Mucosa of descending colon (tissue), 3 donors: Measurements from ENCODE around the gene HNRNPA3. TPM values are rescaled to one million over a fixed set of nuclear protein-coding genes. Genes with fewer than 3 reads are reported as not detected.
"Not testable (repeated sequence)": the region's sequence is repeated elsewhere in the genome, so short reads cannot be mapped to it uniquely, and the experiment has no call there.

Experiments used
- ATAC-seq: fragments of 200-7000 bp; cut with Tn5 transposase; one replicate; pipeline ENCODE4 v1.9.1; 2020; ENCODE audit warnings: mild to moderate bottlenecking, moderate library complexity
- DNase-seq, 3 donors: peaks; one replicate each; pipeline ENCODE4 v3.0.0-alpha.2; 2020
- H3K36me3 ChIP-seq: fragments of 200-600 bp; one replicate; pipeline ENCODE4 v1.8.0; 2021; ENCODE audit warnings: low read depth, mild to moderate bottlenecking
- H3K4me1 ChIP-seq: fragments of 200-600 bp; one replicate; pipeline ENCODE4 v1.8.0; 2021; ENCODE audit warnings: low read depth, mild to moderate bottlenecking
- H3K4me3 ChIP-seq: fragments of 200-600 bp; one replicate; pipeline ENCODE4 v1.8.0; 2021; ENCODE audit warnings: mild to moderate bottlenecking
- H3K9me3 ChIP-seq: fragments of 200-600 bp; one replicate; pipeline ENCODE4 v1.8.0; 2021; ENCODE audit warnings: mild to moderate bottlenecking
- CTCF ChIP-seq: fragments of 200-600 bp; IDR thresholded peaks from one replicate; pipeline ENCODE4 v1.8.0; 2022; ENCODE audit warnings: antibody characterized with exemption, mild to moderate bottlenecking
- intact Hi-C, 2 donors: fragments of 100-400 bp; cut with DNase I in 1 of 2; cut with micrococcal nuclease in 1 of 2; formaldehyde crosslinking; loops; one replicate each; pipeline versions ENCODE4 v1.11.0 to v1.11.1; 2022; cut with DNase I, micrococcal nuclease
- total RNA-seq, 3 donors: library from RNA; stranded (reverse); fragmentation: NEBNext Ultra II Directional in 2 of 3; extraction: Animal tissue kit (Norgen Biotek cat#: 25700) in 2 of 3; gene quantifications; one replicate each; pipeline versions ENCODE4 v1.2.1 to v1.2.4, GENCODE V29; 2021 to 2023
- donor health status: DM: no; HTN: no; CAD: no; lungs with moderate emphysema.
- donor health status: DM: no; HTN: no; CAD: no.
- donor health status: DM: no; HTN: yes; CAD: no.

The HNRNPA3 gene
- total RNA-seq, 3 donors from 2014 or later: 133 to 169 (median 151) TPM

GRCh38 chr2:177211169-177211568, 1.4 kb upstream of the HNRNPA3 start:
- DNase-seq: no peak

GRCh38 chr2:177211576-177212105, 953 bp upstream of the HNRNPA3 start:
- DNase-seq: no peak
- TF ChIP-seq CTCF: no peak
- peak overlapping the region; percentile 69 for H3K4me3 ChIP-seq
- intact Hi-C loops: loop anchor here in 1 of 2 donors (10.0 kb wide), 1 partner anchor 53 kb away; the partner anchor contains the start of gene NFE2L2
- no peak for ATAC-seq
- H3K9me3 ChIP-seq: no peaks in the 10 kb centered on the region
- peaks cover 32% of the 10 kb centered on the region for H3K4me1 ChIP-seq
- H3K36me3 ChIP-seq: peaks cover 6% of the 10 kb centered on the region

More at GRCh38 chr2:177211169-177211568, 1.4 kb upstream of the HNRNPA3 start:
- Histone ChIP-seq H3K4me1 (peaks cover 28% of the 10 kb centered on the region), H3K4me3 (no peak overlapping the region), H3K36me3 (peaks cover 1% of the 10 kb centered on the region), H3K9me3 (no peaks in the 10 kb centered on the region)
- intact Hi-C loops: loop anchor here in 1 of 2 donors (10.0 kb wide), 1 partner anchor 54 kb away; the partner anchor contains the start of gene NFE2L2
- ATAC-seq: no peak
- TF ChIP-seq CTCF: no peak

DNA sequence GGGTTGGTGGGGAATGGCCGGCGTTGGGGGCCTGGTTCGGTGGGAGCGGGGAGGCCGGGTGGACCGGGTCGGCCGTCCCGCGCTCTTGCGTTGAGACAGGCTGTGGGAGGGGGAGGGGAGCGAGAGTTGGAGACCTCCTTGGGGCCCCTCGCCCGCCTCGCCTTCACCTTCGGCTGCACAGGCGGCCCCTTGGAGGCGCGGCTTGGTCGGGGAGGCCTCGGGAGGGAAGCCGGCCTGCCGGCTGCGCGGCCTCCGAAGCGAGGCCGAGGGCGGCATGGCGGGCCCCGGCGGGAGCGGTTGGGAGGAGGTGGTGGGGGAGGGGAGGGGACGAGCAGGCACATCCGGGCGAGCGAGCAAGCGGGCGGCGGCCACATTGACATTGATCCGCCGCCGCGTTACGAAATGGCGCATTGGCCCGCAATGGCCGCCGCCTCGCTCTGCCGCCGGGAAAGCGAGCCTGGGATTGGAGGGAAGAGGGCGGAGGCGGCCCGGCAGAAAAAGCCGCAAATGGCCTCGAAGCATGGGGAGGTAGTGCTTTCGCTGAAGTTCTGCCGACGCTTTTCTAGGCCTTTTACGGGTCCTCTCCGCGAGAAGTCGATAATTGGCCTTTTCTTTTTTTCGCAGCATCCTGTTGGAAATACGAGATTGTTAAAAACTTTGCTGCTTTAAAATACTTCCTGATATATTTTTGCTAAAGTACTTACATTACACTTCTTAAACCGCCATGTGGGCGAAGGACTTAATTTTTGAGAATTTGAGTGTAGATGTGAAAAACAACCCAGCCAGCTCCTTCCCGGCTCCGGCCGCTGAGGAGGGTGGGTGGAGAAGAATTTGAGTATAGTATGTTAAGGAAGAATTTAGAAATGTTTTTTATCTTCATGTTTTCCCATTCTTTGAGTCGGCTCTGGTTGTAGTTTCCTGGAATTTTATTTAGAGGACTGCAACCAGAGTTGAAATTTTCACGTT, 580 bp downstream of the HNRNPA3 start:
- Histone ChIP-seq H3K9me3 (no peaks in the 10 kb centered on the region), H3K36me3 (peaks cover 14% of the 10 kb centered on the region), H3K4me1 (peaks cover 39% of the 10 kb centered on the region), H3K4me3 (peak overlapping the region; percentile 69)
- intact Hi-C loops: loop anchor here in 1 of 2 donors (10.0 kb wide), 1 partner anchor 52 kb away; the partner anchor contains the start of gene NFE2L2
- ATAC-seq (peak; percentile 86), DNase-seq (peak; percentile 93 to 97 (median 95))
- TF ChIP-seq CTCF: no peak

DNA sequence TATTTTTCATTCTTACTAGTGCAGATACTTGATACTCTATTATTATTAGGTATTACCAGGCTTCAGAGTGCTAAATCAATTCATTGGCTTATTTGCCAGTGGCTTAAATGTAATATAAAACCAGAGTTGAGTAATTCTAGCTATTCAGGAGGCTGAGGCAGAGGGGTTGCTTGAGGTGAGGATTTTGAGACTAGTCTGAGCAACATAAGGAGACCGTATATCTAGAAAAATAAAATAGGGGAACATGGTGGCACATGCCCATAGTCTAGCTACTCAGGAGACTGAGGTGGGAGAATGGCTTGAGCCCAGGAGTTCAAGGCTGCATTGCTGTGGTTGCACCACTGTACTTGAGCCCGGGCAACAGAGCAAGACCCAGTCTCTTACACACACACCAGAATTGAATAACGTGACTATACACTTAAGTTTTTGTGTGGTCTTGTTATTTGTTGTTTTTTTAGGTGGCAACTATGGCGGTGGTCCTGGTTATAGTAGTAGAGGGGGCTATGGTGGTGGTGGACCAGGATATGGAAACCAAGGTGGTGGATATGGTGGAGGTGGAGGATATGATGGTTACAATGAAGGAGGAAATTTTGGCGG, 4.8 kb downstream of the HNRNPA3 start:
- DNase-seq (no peak), ATAC-seq (no peak)
- peaks cover 23% of the 10 kb centered on the region for H3K36me3 ChIP-seq
- TF ChIP-seq CTCF: no peak
- H3K4me3 ChIP-seq: no peak overlapping the region
- H3K4me1 ChIP-seq: peaks cover 44% of the 10 kb centered on the region
- H3K9me3 ChIP-seq: no peaks in the 10 kb centered on the region
- intact Hi-C loops: loop anchor here in 1 of 2 donors (10.0 kb wide), 1 partner anchor 47 kb away; the partner anchor contains the start of gene NFE2L2

DNA sequence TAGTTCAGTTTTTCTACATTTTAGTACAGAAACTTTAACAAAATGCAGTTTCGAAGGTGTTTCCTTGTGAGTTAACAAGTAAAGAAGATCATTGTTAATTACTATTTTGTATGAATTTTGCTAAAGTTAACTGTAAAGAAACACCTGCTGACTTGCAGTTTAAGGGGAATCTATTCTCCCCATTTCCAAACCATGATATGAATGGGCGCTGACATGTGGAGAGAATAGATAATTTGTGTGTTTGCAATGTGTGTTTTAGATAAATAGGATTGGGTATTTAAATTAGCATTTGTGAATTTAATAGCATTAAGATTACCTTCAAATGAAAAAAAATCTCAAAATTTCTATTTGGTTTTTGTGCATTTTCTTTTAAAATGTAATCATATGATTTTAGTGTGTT, 7.2 kb downstream of the HNRNPA3 start:
- intact Hi-C loops: loop anchor here in 1 of 2 donors (10.0 kb wide), 1 partner anchor 45 kb away; the partner anchor contains the start of gene NFE2L2
- not testable (repeated sequence) for ATAC-seq, DNase-seq, H3K4me3 ChIP-seq, H3K9me3 ChIP-seq
- Histone ChIP-seq H3K4me1 (peaks cover 32% of the 10 kb centered on the region), H3K36me3 (peaks cover 24% of the 10 kb centered on the region)
